ENCODE data around the gene HDGFL1. TPM values are rescaled to one million over a fixed set of nuclear protein-coding genes. Genes with fewer than 3 reads are reported as not detected.

HDGFL1 gene
- total and polyA plus RNA-seq, 3 donors from 2014 or later: 72.5 to 303 (median 92.2) TPM

DNA sequence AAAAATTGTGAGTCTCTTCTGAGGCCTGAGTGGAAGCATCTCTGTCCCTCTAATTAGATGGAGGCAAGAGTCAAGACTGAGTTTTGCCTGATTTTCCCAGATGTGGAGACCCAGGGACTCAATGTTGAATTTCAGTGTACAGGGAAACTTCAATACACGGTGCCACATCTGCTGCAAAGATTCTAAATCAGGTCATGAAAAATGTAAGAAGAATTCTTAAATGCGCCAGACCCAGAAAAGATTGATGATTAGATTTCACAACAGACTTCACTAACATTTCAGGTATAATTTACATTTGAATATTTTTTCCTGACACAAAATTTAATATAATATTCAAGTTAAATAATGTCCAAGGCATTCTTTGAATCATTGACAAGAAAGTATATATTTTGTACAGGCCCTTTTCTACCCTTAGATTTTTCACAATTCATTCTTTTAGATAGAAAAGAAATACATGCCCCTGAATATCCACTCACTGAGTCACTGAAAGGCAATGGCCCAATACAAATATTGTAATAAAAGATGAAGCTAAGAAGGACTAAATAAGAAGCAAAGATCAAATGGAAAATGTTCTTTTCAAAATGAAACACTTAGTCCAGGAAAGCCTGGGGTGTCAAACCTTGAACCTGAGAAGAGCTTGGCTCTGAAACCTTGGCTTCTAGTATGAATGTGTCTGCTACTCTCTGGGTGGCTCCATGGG lies 18.2 kb upstream of the HDGFL1 start:
- H3K9me3 ChIP-seq: no peaks in the 10 kb centered on the region
- H3K36me3 ChIP-seq (ENCODE audit: low read depth, missing control alignments): no peaks in the 10 kb centered on the region
- no peaks in the 10 kb centered on the region for H3K27me3 ChIP-seq
- intact Hi-C loops (cut with DNase I; ENCODE audit: low total_unique reads): no loop called here
- H3K27ac ChIP-seq: no peak overlapping the region
- WGBS, 2 donors: 75 to 85% methylated on average over 2 of the region's 2 CpGs
- no peak for DNase-seq
- no peak overlapping the region for H3K4me3 ChIP-seq
- TF ChIP-seq, protein P1, sequence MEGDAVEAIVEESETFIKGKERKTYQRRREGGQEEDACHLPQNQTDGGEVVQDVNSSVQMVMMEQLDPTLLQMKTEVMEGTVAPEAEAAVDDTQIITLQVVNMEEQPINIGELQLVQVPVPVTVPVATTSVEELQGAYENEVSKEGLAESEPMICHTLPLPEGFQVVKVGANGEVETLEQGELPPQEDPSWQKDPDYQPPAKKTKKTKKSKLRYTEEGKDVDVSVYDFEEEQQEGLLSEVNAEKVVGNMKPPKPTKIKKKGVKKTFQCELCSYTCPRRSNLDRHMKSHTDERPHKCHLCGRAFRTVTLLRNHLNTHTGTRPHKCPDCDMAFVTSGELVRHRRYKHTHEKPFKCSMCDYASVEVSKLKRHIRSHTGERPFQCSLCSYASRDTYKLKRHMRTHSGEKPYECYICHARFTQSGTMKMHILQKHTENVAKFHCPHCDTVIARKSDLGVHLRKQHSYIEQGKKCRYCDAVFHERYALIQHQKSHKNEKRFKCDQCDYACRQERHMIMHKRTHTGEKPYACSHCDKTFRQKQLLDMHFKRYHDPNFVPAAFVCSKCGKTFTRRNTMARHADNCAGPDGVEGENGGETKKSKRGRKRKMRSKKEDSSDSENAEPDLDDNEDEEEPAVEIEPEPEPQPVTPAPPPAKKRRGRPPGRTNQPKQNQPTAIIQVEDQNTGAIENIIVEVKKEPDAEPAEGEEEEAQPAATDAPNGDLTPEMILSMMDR (IDR thresholded peaks at IDR 0.05): no peak
- TF ChIP-seq POLR2A (IDR thresholded peaks at IDR 0.05): no peak
- H3K4me1 ChIP-seq: no peaks in the 10 kb centered on the region

GRCh38 chr6:22556266-22556665 lies 13.1 kb upstream of the HDGFL1 start:
- WGBS, 2 donors: 85 to 86% methylated on average over 2 of the region's 2 CpGs
- no peaks in the 10 kb centered on the region for H3K36me3 ChIP-seq (ENCODE audit: low read depth, missing control alignments)
- no peaks in the 10 kb centered on the region for H3K9me3 ChIP-seq
- no peak overlapping the region for H3K4me3 ChIP-seq
- intact Hi-C loops (cut with DNase I; ENCODE audit: low total_unique reads): no loop called here
- TF ChIP-seq, protein P1 (IDR thresholded peaks at IDR 0.05): no peak
- no peak for TF ChIP-seq POLR2A (IDR thresholded peaks at IDR 0.05)
- DNase-seq: no peak
- no peaks in the 10 kb centered on the region for H3K27me3 ChIP-seq
- no peak overlapping the region for H3K27ac ChIP-seq
- H3K4me1 ChIP-seq: no peaks in the 10 kb centered on the region

- intact Hi-C loops (cut with DNase I; ENCODE audit: low total_unique reads): no loop called here
- H3K9me3 ChIP-seq: no peaks in the 10 kb centered on the region
- TF ChIP-seq, protein P1 (IDR thresholded peaks at IDR 0.05): no peak
- TF ChIP-seq POLR2A (IDR thresholded peaks at IDR 0.05): no peak
- H3K36me3 ChIP-seq (ENCODE audit: low read depth, missing control alignments): no peaks in the 10 kb centered on the region
- no peaks in the 10 kb centered on the region for H3K27me3 ChIP-seq
- WGBS, 2 donors: 90% methylated on average over 6 of the region's 6 CpGs
- H3K27ac ChIP-seq: no peak overlapping the region
- no peak for DNase-seq
- H3K4me1 ChIP-seq: no peaks in the 10 kb centered on the region
- no peak overlapping the region for H3K4me3 ChIP-seq
Observed at GRCh38 chr6:22557007-22557406, 12.4 kb upstream of the HDGFL1 start.

- WGBS, 2 donors: 94 to 96% methylated on average over 1 of the region's 1 CpG
- H3K27me3 ChIP-seq: no peaks in the 10 kb centered on the region
- H3K36me3 ChIP-seq (ENCODE audit: low read depth, missing control alignments): no peaks in the 10 kb centered on the region
- H3K4me1 ChIP-seq: no peaks in the 10 kb centered on the region
- no peak overlapping the region for H3K4me3 ChIP-seq
- no peak for TF ChIP-seq POLR2A (IDR thresholded peaks at IDR 0.05)
- intact Hi-C loops (cut with DNase I; ENCODE audit: low total_unique reads): no loop called here
- DNase-seq: no peak
- no peak overlapping the region for H3K27ac ChIP-seq
- H3K9me3 ChIP-seq: no peaks in the 10 kb centered on the region
Observed at GRCh38 chr6:22558288-22558882, 11.0 kb upstream of the HDGFL1 start.

DNA sequence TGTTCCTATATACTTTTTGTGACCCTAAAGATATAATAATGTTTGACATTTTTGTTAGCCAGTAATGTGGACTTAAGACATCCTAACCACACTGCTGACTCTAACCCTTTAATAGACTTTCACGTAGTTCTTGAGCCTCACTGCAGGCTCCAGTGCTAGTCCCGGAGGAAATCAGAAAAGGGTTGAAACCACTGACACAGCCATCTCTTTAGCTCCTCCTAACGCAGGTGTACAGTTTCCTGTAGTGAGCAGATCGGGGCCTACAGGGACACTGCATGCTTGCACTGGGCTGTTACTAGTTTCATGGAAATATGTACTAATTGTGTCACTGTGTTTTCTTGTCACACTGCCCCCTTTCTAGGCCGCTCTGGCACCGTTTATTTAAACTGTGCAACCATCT lies 512 bp upstream of the HDGFL1 start:
- no peaks in the 10 kb centered on the region for H3K27me3 ChIP-seq
- no peaks in the 10 kb centered on the region for H3K4me1 ChIP-seq
- intact Hi-C loops (cut with DNase I; ENCODE audit: low total_unique reads): no loop called here

More for the DNA sequence above, 512 bp upstream of the HDGFL1 start:
- Histone ChIP-seq H3K36me3 (ENCODE audit: low read depth, missing control alignments) (no peaks in the 10 kb centered on the region), H3K9me3 (no peaks in the 10 kb centered on the region), H3K27ac (peak overlapping the region in 1 of 2 donors; percentile 51), H3K4me3 (peak overlapping the region in 1 of 2 donors; percentile 63)
- WGBS, 2 donors: 78 to 85% methylated on average over 6 of the region's 6 CpGs
- no peak for TF ChIP-seq POLR2A (IDR thresholded peaks at IDR 0.05)
- TF ChIP-seq, protein P1 (IDR thresholded peaks at IDR 0.05): no peak
- DNase-seq: no peak

Measured in testis (tissue), 3 donors.